Stimulated activated naive CD8-positive, alpha-beta T cell treated with anti-CD3 and anti-CD28 coated beads, Interleukin-15, Interleukin-2, amounts not matched to agents 100 ng/mL and 50 ng/mL, for 24 hours (primary cell): Measurements from ENCODE around the gene AGBL1.

Source experiments
- H3K27ac Mint-ChIP-seq: one replicate; pipeline ENCODE4 v1.8.0; 2021; ENCODE audit warnings: mild to moderate bottlenecking, mixed read lengths
- H3K27me3 Mint-ChIP-seq: one replicate; pipeline ENCODE4 v1.8.0; 2021; ENCODE audit warnings: mixed read lengths
- H3K36me3 Mint-ChIP-seq: one replicate; pipeline ENCODE4 v1.8.0; 2021; ENCODE audit warnings: low read depth, mixed read lengths
- H3K4me1 Mint-ChIP-seq: one replicate; pipeline ENCODE4 v1.8.0; 2021; ENCODE audit warnings: low read depth, mixed read lengths
- H3K4me3 Mint-ChIP-seq: one replicate; pipeline ENCODE4 v1.8.0; 2021; ENCODE audit warnings: mild to moderate bottlenecking, mixed read lengths
- H3K9me3 Mint-ChIP-seq: one replicate; pipeline ENCODE4 v1.8.0; 2021; ENCODE audit warnings: mixed read lengths

Gene AGBL1

GRCh38 chr15:86765281-86765680, 685.6 kb downstream of the AGBL1 start:
- Mint-ChIP-seq H3K36me3 (no peaks in the 10 kb centered on the region), H3K27ac (no peak overlapping the region), H3K9me3 (no peaks in the 10 kb centered on the region), H3K4me3 (no peak overlapping the region), H3K4me1 (no peaks in the 10 kb centered on the region), H3K27me3 (peaks cover 10% of the 10 kb centered on the region)

DNA sequence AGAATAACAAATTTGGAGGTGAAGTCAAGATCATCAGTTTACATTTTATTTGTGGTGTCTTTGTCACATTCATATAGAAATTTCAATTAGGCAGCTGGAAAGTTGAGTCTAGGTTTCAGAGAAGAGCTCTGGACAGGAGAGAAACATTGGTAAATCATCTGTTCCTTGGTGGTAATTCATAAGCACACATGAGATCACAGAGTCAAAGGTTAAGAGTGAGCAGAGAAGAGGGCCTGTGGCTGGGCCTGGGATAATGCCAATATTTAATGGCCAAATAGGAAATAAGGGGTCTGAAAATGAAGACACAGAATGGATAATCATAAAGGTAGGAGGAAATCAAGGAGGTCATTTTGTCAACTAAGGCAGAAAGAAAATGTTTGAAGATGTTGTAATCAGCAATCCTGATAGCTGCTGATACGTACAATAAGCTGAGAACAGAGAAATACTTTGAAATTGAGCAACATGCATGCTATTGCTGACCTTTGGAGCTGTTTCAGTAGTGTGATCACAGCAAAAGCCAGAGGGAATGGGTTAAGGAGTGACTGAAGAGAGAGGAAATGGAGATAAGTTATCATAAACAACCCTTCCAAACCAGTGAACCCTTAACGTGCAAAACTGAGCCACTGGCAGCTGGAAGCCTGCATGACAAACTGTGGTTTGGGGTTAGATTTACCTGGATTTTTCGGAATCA, 692.8 kb downstream of the AGBL1 start:
- Mint-ChIP-seq H3K36me3 (no peaks in the 10 kb centered on the region), H3K4me1 (no peaks in the 10 kb centered on the region), H3K27ac (no peak overlapping the region), H3K27me3 (no peaks in the 10 kb centered on the region), H3K4me3 (no peak overlapping the region), H3K9me3 (no peaks in the 10 kb centered on the region)

GRCh38 chr15:86773736-86774135, 694.1 kb downstream of the AGBL1 start:
- Mint-ChIP-seq H3K27ac (no peak overlapping the region), H3K9me3 (peaks cover 3% of the 10 kb centered on the region), H3K27me3 (no peaks in the 10 kb centered on the region), H3K36me3 (no peaks in the 10 kb centered on the region), H3K4me3 (no peak overlapping the region), H3K4me1 (no peaks in the 10 kb centered on the region)

DNA sequence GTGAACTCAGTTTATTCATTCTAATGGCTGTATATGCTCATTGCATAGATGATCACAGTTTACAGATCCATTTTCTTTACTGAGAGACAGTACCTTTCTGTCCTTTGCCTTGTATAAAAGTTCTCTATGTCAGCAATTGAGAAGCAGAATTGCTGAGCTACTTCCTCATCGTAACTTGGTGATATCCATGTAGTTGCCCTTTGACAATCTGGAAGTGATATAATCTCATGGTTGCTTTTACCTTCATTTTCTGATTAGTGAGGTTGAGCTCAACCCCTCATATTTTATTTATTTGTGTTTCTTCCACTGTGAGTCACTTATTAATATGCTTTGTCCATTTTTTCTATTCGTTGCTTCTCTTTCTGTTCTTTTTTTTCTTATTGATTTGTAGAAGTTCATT, 696.5 kb downstream of the AGBL1 start:
- H3K4me1 Mint-ChIP-seq: no peaks in the 10 kb centered on the region
- H3K36me3 Mint-ChIP-seq: no peaks in the 10 kb centered on the region
- H3K9me3 Mint-ChIP-seq: peaks cover 8% of the 10 kb centered on the region
- H3K4me3 Mint-ChIP-seq: no peak overlapping the region
- no peak overlapping the region for H3K27ac Mint-ChIP-seq
- H3K27me3 Mint-ChIP-seq: peaks cover under 1% of the 10 kb centered on the region

DNA sequence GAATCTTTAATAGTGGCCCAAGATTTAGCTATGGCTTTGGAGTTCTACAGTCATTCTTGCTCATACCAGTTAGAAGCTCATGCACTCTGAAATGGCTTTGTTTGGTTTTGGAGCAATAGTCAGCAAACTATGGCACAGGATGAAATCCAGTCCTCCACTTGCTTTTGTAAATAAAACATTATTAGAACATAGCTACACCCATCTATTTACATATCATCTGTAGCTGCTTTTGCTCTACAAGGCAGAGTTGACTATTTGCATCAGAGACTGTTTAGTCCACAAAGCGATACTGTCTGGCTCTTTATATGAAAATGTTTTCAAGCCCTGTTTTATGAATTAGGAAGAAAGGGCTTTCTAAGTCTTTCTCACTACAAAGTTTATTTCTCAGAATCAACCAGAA, 716.9 kb downstream of the AGBL1 start:
- Mint-ChIP-seq H3K27ac (no peak overlapping the region), H3K9me3 (no peaks in the 10 kb centered on the region), H3K27me3 (peaks cover 3% of the 10 kb centered on the region), H3K4me3 (no peak overlapping the region), H3K36me3 (no peaks in the 10 kb centered on the region), H3K4me1 (no peaks in the 10 kb centered on the region)

- Mint-ChIP-seq H3K36me3 (no peaks in the 10 kb centered on the region), H3K4me3 (no peak overlapping the region), H3K4me1 (no peaks in the 10 kb centered on the region), H3K27ac (no peak overlapping the region), H3K27me3 (peaks cover 6% of the 10 kb centered on the region), H3K9me3 (no peaks in the 10 kb centered on the region)
Observed at GRCh38 chr15:86797135-86797534, 717.5 kb downstream of the AGBL1 start.

GRCh38 chr15:86799226-86799625, 719.6 kb downstream of the AGBL1 start:
- H3K27ac Mint-ChIP-seq: no peak overlapping the region
- no peak overlapping the region for H3K4me3 Mint-ChIP-seq
- peaks cover 6% of the 10 kb centered on the region for H3K27me3 Mint-ChIP-seq
- H3K4me1 Mint-ChIP-seq: no peaks in the 10 kb centered on the region
- no peaks in the 10 kb centered on the region for H3K9me3 Mint-ChIP-seq
- H3K36me3 Mint-ChIP-seq: no peaks in the 10 kb centered on the region

DNA sequence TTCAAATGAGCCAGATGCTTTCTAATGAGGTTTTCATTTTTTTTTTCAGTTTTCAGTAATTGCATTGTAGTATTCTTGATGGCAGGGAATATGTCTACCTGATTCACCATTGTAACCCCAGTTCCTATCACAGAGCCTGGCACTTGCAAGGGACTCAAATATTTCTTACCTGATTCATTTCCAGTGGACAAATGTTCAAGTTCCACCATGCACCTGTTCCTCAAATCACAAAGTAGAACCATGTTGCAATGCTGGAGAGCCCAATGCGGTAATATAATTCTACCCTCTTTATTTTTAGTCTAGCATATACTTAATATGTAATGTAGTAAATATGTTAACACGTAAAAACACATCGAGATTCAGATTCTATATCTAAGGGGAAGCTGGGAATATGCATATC, 722.6 kb downstream of the AGBL1 start:
- Mint-ChIP-seq H3K4me1 (no peaks in the 10 kb centered on the region), H3K4me3 (no peak overlapping the region), H3K27me3 (peaks cover 6% of the 10 kb centered on the region), H3K9me3 (no peaks in the 10 kb centered on the region), H3K27ac (no peak overlapping the region), H3K36me3 (no peaks in the 10 kb centered on the region)

GRCh38 chr15:86804406-86804805, 724.7 kb downstream of the AGBL1 start:
- Mint-ChIP-seq H3K4me1 (no peaks in the 10 kb centered on the region), H3K36me3 (no peaks in the 10 kb centered on the region), H3K9me3 (peaks cover 4% of the 10 kb centered on the region), H3K27me3 (peaks cover 13% of the 10 kb centered on the region), H3K27ac (no peak overlapping the region), H3K4me3 (no peak overlapping the region)

DNA sequence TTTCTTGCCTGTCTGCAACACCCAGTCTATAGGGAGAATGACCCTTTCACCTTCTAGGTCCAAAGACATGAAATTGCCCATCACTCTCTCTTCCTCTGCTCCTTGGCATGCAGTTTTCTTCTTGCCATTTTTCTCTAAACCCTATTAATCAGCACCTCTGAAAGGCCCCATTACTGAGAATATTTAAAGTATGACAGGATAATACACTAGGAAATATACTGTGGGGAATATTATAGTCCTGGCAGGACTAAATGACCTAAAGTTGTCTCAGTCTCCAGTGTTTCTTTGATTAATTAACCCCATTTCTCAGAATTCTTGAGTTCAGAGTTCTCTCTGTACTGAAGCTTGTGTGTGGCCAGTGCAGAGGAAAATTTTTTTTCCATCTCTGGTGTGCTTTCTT, 730.7 kb downstream of the AGBL1 start:
- peaks cover 4% of the 10 kb centered on the region for H3K9me3 Mint-ChIP-seq
- no peak overlapping the region for H3K4me3 Mint-ChIP-seq
- no peaks in the 10 kb centered on the region for H3K36me3 Mint-ChIP-seq
- H3K4me1 Mint-ChIP-seq: no peaks in the 10 kb centered on the region
- H3K27ac Mint-ChIP-seq: no peak overlapping the region
- peaks cover 15% of the 10 kb centered on the region for H3K27me3 Mint-ChIP-seq

GRCh38 chr15:86813892-86814291, 734.2 kb downstream of the AGBL1 start:
- Mint-ChIP-seq H3K36me3 (no peaks in the 10 kb centered on the region), H3K4me1 (no peaks in the 10 kb centered on the region), H3K27ac (no peak overlapping the region), H3K4me3 (no peak overlapping the region), H3K27me3 (peaks cover 11% of the 10 kb centered on the region), H3K9me3 (no peaks in the 10 kb centered on the region)

DNA sequence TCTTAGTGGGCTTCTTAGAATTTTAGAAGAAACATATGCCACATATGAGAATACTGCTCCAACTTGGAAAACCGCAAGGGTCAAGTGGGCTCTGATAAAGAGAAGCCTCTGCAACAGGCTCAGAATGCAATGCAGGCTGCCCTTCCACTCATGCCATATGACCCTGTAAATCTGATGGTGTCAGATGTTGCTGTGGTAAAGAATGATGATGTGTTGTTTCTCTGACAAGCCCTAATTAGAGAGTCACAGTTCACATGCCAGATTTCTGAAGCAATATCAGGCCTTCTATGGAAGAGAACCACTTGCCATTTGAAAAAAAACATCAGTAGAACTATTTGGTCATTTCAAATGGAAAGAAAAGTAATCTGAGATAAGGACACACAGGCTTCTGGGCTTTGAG, 749.6 kb downstream of the AGBL1 start:
- Mint-ChIP-seq H3K27me3 (no peaks in the 10 kb centered on the region), H3K9me3 (peaks cover 4% of the 10 kb centered on the region), H3K4me3 (no peak overlapping the region), H3K27ac (no peak overlapping the region), H3K36me3 (no peaks in the 10 kb centered on the region), H3K4me1 (no peaks in the 10 kb centered on the region)

DNA sequence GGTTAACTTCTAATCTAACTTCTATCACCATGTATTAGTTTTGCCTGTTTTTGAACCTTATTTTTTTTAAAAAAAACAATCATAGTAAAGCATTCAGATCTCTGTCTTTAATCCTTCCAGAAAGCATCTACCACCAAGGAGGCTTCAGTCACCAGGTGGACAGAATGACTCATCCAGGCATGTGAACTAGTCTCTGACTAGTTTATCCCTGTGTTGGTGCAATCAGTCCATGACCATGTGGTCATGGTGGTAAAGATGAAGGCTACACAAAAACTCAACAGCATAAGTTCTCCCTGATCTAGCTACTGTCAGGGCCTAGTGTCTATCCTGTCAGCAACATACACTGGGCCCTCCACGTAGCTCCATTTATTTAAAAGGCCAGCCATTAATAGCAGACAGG, 750.6 kb downstream of the AGBL1 start:
- peaks cover 4% of the 10 kb centered on the region for H3K9me3 Mint-ChIP-seq
- no peaks in the 10 kb centered on the region for H3K27me3 Mint-ChIP-seq
- no peak overlapping the region for H3K4me3 Mint-ChIP-seq
- H3K36me3 Mint-ChIP-seq: no peaks in the 10 kb centered on the region
- no peak overlapping the region for H3K27ac Mint-ChIP-seq
- no peaks in the 10 kb centered on the region for H3K4me1 Mint-ChIP-seq

DNA sequence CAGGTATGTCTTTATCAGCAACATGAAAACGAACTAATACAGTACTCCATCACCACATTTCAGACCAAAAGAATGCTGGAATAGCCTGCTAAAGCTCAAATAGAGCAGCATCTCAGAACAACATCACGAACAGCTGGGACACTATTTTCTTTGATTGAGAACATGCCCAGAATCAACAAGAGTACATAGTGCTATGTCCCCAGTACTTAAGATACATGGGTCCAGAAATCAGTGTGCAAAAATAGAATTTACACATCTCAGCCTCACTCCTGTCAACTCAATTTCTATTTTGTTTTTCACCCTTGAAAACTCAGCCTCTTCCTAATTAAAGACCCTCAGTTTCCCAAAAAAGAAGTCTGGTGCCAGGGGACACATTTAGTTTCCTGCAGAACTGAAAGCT, 753.9 kb downstream of the AGBL1 start:
- Mint-ChIP-seq H3K4me3 (no peak overlapping the region), H3K4me1 (no peaks in the 10 kb centered on the region), H3K27ac (no peak overlapping the region), H3K9me3 (peaks cover 4% of the 10 kb centered on the region), H3K27me3 (no peaks in the 10 kb centered on the region), H3K36me3 (no peaks in the 10 kb centered on the region)

DNA sequence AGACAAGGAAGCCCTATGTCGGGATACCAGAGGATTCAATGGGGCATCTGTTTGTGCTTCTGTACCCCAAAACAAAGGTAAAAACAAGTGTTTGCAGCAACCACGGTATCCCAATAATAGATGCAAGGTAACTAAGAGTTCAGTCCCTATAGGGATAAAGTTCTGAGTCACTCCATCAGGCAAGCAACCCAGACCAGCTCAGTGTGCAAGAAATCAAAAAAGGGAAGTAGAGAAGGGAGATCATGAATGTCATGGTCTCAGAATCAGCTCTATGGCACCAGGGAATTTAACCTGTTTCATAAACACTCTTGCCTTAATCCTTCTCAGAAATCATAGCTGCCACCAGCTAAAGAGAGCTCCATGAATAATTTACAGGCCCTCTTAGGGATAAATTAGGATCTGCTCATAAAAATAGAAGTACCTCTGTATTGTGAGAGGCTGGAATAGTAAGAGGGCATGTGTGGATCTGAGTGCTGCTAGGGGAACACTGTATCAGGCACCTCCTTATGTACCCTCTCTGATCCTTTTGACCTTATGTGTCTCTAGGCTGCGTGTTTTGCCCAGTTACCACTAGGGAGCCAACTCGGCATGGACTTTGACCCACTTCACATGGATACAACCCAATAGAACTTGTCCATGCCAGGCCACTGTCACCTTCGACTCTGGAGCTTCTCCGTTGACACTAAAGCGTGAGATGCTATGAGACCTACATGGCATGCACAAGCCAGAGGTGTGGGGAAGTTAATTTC, 754.6 kb downstream of the AGBL1 start:
- Mint-ChIP-seq H3K4me3 (no peak overlapping the region), H3K27me3 (no peaks in the 10 kb centered on the region), H3K4me1 (no peaks in the 10 kb centered on the region), H3K27ac (no peak overlapping the region), H3K9me3 (peaks cover 4% of the 10 kb centered on the region), H3K36me3 (no peaks in the 10 kb centered on the region)
